Stimulated activated CD8-positive, alpha-beta memory T cell treated with anti-CD3 and anti-CD28 coated beads, Interleukin-15, amount 100 ng/mL, for 24 hours (primary cell): ENCODE measurements around the gene LIPG.

ENCODE experiments used
- DNase-seq: peaks from one replicate; pipeline ENCODE4 v3.0.0-alpha.2; 2020; ENCODE audit warnings: low read depth

LIPG gene

DNA sequence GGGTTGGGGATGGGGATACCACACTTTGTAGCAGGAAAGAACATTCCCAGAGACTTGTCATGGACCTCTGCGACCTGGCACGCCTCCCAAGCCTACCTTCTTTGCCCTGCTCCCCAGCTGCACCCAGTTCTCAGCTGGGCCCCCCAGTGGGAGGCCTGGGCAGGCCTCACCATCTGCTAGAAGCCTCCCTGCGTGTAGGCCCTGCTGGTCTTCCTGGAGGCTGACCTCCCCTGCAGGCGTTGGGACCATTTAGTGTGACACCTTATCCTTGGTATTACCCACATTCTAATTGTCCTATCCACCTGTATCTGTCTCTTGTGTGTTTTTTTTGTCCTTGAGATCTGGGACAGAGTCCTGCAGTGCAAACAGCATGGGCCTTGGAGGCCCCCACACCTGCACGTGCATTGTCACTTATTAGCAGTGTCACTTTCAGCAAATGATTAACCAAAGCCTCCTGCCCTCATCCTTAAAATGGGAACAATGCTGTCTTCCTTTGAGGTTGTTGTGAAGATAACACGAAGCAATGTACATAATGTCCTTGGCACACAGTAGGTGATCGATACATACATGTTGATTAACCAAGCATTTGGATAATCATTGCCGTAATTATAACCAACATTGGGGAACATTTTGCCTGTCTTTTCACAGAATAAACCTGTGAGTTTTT is 77.2 kb downstream of the LIPG start:
- no peak for DNase-seq

DNA sequence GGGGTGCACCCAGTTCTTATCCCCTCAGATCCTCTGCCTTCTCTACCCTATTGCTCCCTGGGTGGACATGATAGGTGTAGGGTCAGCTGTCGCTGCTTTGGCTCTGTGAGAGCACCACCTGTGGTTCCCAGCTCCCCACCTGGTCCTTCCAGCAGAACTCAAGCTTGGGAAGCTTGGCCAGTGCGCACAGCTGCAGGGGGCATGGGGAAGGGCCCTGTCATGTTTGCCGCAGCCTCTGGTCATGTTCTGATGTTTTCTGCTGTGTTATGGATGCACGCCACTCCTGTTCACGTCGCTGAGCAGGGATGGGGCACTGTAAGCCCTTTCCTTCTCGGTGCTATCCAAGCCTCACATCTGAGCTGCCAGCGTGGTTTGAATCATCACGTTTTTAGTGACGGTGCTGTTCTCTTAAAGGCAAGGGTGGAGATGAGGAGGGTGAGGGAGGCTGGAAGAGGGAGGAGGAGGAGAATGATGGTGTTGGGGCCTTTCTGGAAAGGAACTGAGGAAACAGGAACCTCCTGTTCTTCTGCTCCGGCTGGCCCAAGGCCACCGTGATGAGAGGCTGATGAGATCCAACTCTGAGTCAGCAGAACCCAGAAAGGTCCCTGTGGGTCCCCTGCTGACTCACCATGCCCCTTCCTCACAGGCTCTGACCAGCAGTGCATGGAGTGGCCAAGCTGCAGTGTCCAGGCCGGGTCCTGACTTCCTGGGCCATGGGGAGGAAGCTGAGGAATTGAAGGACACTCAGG is 78.0 kb downstream of the LIPG start:
- no peak for DNase-seq

DNA sequence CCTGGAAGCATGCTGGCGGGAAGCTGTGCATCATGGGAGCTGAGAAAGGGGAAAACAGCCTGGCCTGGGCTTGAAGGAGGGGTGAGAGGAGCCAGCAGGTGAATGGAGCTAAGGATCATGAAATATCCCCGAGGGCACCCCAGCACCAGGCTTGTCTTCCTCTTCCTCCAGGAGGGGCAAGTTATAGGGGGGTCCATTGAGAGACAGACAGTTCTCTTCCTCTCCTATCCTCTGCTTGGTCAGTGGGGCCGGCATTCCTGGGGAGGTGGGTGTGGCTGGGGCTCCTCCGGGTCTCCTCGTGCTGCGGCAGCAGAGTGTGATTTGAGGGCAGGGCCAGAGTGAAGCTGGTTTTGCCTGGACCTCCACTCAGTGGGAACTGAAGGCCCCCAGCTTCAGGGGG is 78.9 kb downstream of the LIPG start:
- no peak for DNase-seq

DNA sequence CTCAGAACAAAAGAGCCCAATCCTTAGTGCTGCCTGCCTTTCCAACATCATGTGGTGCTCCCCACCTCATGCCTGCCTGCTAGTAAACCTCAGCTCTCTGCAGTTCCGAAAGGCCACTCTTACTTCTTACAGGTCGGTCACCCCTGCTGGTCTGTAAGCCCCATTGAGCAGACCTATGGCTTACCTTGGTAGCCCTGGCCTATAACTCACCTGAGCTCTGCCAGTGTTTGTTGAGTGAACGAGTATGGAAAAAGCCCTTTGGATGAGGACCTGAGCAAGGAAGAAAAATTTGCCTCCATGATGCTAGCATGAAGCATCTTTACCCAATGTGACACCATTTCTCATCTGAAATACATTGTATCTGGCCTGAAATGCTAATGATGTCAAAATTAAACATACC is 83.3 kb downstream of the LIPG start:
- DNase-seq, result no peak

DNA sequence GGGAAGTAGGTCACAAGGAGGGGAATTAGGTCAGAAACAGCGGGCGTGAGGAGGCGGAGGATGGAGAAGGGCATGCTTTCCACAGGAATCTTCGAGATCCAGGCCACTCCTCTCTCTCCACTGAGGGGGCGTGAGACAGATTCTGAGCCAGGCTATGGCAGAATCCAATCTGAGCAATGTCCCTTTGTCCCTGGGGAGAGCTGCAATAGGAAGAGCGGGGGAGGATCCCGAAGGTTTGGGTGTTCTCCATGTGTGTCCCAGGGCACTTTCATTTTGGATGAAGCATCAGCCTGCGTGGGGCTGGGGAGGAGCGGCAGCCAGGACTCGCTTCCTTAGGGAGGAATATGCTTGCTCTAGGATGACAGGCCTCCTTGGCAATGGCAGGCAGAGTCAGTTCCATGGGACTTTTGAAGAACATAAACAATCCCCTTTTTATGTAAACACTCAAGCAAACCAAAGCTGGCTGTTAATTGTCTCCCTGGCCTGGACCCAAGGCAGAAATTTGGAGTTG is 84.0 kb downstream of the LIPG start:
- DNase-seq, result no peak

DNA sequence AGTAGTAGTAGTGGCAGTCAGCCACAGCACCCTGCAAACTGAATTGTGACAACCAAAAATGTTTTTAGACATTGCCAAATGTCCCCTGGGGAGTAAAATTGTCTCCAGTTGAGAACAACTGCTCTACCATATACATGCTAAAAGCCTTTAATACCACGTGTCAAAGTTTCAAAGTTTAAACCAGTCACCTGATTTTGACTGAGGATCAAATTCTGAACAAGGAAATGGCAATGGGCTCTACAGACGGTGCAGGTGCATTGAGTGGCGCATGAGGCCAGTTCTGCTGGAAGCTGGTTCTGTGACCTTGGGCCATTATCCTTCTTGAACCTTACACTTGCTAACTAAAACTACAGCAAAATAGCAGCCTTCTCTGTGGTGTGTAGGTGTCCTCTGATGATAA is 85.0 kb downstream of the LIPG start:
- DNase-seq, result no peak

DNA sequence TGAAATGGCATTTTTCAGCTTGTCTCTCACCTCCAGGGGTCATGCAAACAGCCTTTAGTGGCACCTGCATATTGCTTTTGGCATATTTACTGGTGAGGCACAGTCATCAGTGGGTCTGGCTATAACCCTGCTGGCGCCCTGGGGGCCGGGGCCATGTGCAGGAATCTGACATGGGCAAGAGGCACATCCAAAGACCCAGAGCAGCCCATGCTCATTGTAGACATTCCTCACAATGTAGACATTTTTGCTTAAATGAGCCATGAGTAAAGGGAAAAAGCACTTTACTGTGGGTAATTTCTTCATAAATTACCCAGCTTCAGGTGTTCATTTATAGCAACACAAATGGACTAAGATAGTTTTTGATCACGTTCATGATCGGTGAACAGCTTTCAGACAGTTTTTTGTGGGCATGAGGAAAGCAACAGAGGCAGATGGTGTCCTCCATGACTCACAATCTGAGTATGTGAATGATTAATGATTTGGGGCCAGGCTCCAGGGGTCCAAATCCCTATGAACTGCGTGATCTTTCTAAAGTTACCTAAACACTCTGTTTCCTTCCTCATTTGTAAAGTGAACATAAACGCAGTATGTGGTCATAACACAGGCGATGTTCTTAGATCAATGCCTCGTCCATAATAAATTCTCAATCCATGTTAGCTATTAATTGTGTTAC is 85.8 kb downstream of the LIPG start:
- DNase-seq, result no peak

DNA sequence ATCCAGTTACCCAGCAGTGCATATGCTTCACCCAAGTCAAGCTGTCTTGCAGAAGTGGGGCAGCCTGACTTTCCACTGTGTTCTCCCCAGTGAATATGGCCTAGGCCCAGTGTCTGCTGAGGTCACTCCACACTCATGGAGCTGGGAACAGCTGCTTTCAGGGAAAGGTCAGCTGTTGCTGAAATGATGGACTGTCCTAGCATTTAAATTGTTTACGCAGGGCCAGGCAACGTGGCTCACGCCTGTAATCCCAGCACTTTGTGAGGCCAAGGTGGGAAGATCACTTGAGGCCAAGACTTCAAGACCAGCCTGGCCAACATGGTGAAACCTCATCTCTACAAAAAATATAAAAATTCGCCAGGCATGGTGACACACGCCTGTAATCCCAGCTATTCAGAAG is 86.5 kb downstream of the LIPG start:
- no peak for DNase-seq
